GM12873 (cell line): ENCODE measurements around the gene CATSPER2.
"Not testable (repeated sequence)": the region's sequence is repeated elsewhere in the genome, so short reads cannot be mapped to it uniquely, and the experiment has no call there.

Experiments used
- TF ChIP-seq, protein P1 (sequence below): IDR thresholded peaks from 2 replicates; pipeline ENCODE4 v1.5.1; 2012; ENCODE audit warnings: low read depth, mild to moderate bottlenecking, moderate library complexity, low read length, control low read depth; ENCODE audit not compliant: insufficient read depth; ENCODE audit errors: missing control alignments

CATSPER2 gene

DNA sequence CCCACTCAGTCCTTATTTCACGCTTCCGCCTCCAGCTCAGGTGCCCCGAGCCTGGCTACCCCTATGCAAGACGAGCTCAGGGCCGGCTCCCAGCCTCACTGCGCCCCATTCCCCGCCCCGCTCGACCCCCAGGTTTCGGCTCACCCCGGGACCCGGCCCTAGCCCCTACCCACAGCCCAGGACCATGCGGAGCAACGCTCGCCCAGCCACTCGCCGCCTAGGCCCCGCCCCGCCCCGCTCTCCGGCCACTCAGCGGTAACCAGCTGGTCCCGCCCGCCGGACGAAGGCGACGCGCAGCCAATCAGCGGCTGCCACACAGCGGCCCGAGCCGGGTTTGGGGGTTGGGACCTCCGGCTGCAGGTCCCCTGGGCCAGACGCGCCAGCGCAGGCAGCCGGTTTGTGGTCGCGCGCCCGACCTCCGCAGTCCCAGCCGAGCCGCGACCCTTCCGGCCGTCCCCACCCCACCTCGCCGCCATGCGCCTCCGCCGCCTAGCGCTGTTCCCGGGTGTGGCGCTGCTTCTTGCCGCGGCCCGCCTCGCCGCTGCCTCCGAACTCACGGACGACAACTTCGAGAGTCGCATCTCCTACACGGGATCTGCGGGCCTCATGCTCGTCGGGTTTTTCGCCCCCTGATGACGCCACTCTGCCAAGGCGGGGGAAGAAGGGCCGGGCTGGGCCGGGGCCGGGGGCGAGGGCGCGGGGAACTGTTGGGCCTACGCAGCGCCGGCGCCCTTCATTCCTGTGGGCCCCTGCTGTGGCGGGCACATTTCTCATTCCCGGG lies at the start of gene CATSPER2:
CATSPER2 (minus strand) TSS at position 196 of the 781 bp plus-strand sequence. CDS start 783 bp downstream, outside the sequence.
- TF ChIP-seq, protein P1, sequence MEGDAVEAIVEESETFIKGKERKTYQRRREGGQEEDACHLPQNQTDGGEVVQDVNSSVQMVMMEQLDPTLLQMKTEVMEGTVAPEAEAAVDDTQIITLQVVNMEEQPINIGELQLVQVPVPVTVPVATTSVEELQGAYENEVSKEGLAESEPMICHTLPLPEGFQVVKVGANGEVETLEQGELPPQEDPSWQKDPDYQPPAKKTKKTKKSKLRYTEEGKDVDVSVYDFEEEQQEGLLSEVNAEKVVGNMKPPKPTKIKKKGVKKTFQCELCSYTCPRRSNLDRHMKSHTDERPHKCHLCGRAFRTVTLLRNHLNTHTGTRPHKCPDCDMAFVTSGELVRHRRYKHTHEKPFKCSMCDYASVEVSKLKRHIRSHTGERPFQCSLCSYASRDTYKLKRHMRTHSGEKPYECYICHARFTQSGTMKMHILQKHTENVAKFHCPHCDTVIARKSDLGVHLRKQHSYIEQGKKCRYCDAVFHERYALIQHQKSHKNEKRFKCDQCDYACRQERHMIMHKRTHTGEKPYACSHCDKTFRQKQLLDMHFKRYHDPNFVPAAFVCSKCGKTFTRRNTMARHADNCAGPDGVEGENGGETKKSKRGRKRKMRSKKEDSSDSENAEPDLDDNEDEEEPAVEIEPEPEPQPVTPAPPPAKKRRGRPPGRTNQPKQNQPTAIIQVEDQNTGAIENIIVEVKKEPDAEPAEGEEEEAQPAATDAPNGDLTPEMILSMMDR, result no peak

DNA sequence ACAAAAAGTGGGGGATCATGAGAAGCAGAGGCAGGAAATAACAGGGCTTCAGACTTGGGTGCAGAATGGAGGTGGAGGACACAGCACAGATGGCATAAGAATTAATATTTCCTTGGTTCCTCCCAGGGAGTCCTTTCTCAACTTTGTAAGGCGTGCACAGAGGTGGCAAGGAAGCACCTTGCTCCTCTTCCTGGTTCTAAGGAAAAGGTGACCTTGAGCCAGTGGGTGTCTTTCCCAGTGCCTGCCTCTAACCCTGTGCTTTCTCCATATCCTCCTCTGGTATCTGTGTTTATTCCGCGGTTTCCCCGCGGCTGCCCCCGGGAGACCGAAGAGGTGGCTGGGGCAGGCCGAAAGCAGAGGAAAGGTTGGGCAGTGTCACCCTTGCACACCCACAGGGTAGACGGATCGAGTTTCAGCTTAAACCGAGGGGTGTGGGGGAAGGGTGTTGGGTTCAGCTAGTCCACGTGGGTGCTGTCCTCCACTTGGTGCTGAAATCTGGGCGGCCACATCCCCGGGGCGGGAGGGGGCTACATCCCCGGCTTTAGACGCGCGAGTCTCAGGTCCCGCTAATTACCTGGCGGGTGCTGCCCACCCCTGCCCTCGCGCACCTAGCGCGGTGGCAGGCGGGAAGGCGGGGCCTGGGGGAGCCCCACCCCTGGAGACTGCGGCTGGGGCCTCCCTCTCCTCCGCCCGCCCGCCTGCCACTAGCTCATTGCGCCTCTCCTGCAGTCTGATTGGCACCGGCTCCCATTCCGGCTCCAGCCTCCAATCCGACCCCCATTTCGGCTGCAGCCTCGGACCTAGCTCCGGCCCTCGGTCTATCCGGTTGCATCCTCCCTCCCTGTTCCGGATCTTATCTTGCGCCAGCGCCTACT lies 44.7 kb upstream of the CATSPER2 start, which contains the start of gene CKMT1A:
CKMT1A (plus strand) TSS at position 712 of the 875 bp plus-strand sequence. CDS start 192 bp downstream, outside the sequence.
- TF ChIP-seq, protein P1, result not testable (repeated sequence)

DNA sequence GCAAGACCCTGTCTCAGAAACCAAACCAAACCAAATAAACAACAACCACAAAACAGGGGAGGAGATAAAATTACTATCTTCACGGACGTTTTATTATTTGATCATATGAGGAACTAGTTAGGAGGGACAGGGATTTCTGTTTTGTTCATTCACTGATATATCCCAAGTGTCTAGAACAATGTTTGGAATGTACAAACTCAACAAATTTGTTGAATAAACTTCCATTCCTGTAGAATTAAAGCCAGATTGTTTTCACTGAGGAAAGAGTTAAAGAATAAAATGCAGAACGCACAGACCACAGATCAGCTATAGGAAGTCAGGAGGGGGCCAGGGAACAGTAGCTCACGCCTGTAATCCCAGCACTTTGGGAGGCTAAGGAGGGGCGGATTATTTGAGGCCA lies 23.5 kb downstream of the CATSPER2 start:
- TF ChIP-seq, protein P1, result no peak

DNA sequence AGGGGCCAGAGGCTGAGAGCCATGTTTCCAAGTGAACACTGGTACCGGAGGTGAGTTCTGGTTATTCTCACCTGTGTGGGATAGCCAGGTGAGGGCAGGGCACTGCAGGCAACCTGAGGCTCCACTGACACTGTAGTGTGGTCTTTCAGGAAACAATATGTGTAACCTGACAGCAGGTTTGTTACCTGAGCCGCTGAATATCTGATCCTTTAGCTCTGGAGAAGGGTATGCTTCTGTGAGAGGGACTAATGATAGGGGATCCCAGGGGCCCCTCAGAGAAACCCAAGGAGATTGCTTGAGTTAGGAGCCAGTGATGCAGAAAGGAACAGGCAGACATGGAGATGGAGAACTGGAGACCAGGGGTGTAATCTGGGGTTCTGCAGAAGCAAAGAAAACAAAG lies 29.9 kb downstream of the CATSPER2 start, which contains the start of gene STRC:
STRC (minus strand) TSS at position 101 of the 400 bp plus-strand sequence; CDS start at position 23, 78 bp downstream.
- TF ChIP-seq, protein P1, result not testable (repeated sequence)

DNA sequence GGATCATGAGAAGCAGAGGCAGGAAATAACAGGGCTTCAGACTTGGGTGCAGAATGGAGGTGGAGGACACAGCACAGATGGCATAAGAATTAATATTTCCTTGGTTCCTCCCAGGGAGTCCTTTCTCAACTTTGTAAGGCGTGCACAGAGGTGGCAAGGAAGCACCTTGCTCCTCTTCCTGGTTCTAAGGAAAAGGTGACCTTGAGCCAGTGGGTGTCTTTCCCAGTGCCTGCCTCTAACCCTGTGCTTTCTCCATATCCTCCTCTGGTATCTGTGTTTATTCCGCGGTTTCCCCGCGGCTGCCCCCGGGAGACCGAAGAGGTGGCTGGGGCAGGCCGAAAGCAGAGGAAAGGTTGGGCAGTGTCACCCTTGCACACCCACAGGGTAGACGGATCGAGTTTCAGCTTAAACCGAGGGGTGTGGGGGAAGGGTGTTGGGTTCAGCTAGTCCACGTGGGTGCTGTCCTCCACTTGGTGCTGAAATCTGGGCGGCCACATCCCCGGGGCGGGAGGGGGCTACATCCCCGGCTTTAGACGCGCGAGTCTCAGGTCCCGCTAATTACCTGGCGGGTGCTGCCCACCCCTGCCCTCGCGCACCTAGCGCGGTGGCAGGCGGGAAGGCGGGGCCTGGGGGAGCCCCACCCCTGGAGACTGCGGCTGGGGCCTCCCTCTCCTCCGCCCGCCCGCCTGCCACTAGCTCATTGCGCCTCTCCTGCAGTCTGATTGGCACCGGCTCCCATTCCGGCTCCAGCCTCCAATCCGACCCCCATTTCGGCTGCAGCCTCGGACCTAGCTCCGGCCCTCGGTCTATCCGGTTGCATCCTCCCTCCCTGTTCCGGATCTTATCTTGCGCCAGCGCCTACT lies 55.1 kb downstream of the CATSPER2 start, which contains the start of gene CKMT1B:
CKMT1B (plus strand) TSS at position 700 of the 863 bp plus-strand sequence. CDS start 192 bp downstream, outside the sequence.
- TF ChIP-seq, protein P1, result not testable (repeated sequence)

DNA sequence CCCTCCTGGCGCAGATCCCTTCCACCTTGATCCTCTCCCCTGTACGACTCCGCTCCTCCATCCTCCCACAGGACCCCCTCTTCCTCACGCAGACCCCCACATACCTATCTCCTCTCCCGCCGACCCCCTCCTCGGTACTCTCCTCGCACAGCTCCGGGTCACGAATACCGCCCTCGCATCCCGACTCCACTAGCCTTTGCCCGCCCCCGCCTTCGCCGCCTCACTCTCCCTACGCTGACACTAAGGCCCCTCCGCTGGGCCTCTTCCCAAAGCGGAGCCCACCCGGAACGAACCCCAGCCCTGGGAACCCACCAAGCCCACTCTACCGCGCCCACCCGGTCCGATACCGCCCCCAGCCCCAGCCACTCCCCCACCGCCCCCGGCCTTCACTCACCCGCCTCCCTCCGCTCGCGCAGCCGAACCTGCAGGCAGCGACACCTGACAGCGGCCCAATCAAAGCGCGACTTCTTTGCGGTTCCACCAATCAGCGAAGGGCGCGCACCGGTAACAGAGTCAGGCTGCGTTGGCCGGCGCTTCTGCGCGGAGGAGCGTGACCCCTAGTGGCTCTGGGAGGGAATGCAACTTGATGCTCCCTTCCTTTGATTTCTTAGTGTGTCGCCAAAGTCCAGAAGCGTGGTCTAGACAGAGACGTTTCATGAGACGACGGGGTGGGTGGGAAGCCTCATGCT lies 58.7 kb downstream of the CATSPER2 start, which contains the start of gene PPIP5K1:
PPIP5K1 (minus strand) TSS at position 431 of the 689 bp plus-strand sequence. CDS start 5,704 bp downstream, outside the sequence.
- TF ChIP-seq, protein P1, result not testable (repeated sequence)
